ENCODE measurements around the gene JUND.

JUND gene

GRCh38 chr19:18266771-18267686 lies 14.4 kb downstream of the JUND start:
- DNase-seq: no peak

DNA sequence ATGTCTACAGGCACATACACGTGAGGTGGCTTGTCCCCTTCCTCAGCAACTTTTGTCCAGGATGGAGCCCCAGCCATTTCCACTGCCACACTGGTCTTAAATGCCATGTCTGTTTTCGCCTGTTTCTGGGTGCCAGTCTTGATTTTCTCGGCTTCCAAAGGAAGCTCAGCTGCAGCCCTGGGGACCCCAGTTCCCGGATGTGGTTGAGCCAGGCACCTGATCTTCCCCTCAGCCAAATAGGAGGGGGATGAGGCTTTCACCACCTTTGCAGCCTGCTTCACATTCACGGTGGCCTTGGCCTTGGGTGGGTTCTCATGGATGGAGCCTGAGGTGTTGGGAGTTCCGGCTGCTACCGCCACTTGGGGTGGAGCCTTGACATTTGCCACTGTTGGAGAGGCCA lies 15.8 kb downstream of the JUND start:
- DNase-seq: no peak

DNA sequence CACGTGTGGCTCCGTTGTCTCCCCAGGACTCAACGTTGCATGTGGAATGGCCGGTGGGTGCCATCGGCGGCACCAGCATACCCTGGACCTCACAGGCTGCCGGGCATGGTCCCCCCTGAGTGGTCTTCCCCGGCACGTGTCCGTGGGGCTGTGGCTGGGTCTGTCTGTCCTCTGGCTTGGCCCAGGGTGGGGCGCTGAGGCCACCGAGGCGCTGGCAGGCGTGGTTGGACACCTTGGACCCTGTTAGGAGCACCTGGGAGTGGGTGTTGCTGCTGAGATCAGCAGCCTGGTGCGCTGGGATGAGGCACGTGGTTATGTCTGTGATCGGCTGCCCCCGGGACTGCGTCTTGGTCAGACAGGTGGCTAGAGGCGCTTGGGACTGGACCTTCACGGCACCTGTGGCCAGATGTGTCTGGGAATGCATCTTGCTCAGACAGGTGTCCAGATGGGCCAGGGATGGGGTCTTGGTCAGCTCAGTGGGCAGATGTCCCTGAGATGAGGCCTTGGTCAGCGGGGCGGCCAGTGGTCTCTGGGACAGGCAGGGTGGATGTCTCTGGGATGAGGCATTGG lies 16.4 kb downstream of the JUND start:
- no peak for DNase-seq

- no peak for DNase-seq
Measured at GRCh38 chr19:18264137-18264854, 17.1 kb downstream of the JUND start.

- no peak for DNase-seq
Measured at GRCh38 chr19:18263324-18264136, 17.9 kb downstream of the JUND start.

DNA sequence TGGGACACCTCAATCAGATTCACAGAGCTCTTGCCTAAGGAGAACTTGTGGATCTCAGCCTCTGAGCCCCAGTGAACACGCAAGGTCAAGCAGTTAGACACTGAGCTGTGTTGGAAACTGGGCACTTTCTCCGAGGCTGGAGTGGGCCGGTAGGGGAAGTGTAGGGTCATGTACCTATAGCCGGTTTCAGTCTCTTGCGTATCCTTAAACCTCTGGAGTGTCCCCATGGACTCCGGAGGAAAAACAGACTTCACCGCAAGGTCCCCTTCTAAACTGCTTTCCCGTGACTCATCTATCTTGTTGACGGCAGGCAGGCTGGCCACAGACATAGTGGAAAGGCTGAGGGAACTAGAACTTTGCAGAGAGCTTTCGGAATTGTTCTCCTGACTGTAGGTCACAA lies 18.5 kb downstream of the JUND start:
- no peak for DNase-seq

DNA sequence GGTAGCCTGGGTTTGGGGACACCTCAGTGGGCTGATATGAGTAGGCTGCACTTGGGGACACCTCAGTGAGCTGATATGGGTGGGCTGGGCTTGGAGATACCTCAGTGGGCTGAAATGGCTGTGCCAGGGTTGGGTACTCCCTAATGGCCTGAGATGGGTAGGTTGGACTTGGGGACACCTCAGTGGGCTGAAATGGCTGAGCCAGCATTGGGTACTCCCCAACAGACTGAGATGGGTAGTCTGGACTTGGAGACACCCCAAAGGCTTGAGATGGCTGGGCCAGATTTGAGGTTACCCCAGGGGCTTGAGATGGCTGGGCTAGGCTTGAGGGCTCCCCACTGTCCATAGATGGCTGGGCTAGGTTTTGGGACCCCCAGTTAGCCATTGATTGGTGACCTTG lies 19.3 kb downstream of the JUND start:
- DNase-seq: no peak

- DNase-seq: no peak
Measured at GRCh38 chr19:18261474-18261873, 19.9 kb downstream of the JUND start.

- DNase-seq: no peak
Measured at GRCh38 chr19:18259893-18260292, 21.5 kb downstream of the JUND start.

GRCh38 chr19:18257503-18258470 lies 23.6 kb downstream of the JUND start:
- DNase-seq: no peak

DNA sequence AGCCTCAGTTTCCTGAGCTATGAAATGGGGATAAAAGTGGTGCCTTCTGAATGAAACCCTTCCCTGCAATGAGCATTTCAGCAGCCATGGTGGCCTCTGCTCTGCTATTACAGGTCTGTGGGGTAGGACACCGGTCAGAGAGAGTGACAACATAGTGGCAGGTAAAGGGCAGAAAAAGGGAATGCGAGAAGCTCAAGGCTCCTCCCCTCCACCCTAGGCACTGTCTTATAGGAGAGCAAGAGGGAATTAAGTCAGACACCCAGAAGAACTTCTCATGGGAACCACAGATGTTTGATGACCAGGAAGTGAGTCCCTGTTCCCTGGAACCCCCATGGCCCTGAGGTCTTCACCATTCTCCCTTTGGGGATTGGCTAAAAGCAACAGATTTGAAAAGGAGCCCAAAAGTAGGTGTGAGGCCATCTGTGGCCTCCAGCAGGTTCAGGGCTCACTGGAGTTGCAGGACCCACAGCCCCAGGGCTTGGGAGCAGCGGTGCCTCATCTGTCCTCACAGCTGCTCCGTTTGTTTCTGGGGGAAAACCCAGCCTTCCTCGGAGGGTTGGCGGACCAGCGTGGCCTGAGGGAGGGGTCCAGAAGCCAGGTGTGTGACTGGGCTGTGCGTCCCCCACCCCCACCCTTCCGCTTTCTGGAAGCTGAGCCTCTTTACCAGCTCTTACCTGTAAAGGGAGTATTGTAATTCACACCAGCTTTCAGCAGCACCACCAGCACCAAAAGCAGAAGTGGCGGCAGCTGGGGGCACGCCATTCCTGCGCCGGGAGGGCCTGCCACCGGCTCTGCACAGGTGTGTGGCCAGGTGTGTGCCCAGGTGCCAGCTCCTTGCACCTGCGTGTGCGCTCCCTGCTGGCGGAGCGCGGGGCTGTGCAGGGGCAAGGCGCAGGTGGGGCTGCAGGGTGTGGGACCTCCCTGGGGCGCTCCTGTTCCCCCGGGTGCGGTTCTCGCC lies 26.6 kb downstream of the JUND start:
- no peak for DNase-seq

GRCh38 chr19:18253716-18254115 lies 27.7 kb downstream of the JUND start:
- no peak for DNase-seq

GRCh38 chr19:18253130-18253529 lies 28.3 kb downstream of the JUND start:
- DNase-seq: no peak

GRCh38 chr19:18252370-18252717 lies 29.1 kb downstream of the JUND start:
- no peak for DNase-seq

DNA sequence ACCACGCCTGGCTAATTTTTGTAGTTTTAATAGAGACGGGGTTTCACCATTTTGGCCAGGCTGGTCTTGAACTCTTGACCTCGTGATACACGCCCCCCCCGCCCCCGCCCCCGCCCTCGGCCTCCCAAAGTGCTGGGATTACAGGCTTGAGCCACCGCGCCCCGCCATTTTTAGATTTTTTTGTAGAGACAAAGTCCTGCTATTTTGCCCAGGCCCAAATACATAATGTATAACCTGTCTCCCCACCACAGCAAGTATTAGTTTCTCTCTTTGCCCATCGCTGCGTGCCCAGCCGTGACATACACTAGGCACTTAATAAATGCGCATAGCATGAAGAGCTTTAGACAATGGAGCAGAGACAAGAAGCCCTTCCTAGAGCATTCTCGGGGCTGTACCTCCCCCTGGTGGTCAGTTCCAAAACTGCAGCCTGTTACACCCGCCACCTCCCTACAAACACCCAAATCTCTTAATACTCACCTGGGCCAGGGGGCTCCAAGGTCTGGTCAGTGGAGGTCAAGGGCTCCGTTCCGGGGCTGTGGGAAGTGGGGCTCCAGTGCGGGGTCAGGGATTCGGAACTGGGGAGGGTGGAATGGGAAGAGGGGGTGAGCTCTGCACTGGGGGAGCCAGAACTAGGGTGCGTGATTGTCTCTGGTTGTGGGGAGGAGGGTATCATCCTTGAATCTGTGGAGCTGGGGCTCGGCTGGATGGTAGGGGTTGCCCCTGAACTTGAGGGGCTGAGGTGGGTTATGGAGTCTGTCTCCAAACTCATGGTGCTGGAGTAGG lies 29.6 kb downstream of the JUND start:
- DNase-seq: peak; percentile 24

DNA sequence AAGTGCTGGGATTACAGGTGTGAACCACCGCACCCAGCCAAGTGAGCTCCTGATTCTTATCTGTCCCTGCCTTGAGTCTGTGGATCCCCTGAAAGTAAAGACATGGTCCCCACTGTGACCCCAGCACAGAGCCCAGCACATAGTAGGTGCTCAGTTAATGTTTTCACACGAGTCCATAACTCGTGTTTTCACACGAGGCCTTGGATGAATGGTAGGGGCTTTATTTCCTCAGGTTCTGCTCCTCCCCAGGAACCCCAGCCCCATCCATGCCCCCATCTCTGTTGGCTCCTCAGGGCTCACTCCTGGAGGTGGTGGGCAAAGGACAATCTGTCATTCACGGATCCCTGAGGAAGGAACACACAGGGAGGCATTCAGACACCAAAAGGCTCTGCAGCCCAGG lies 31.6 kb downstream of the JUND start:
- DNase-seq: no peak

GRCh38 chr19:18245297-18245696 lies 36.1 kb downstream of the JUND start:
- DNase-seq: no peak

GRCh38 chr19:18239303-18239702 lies 42.1 kb downstream of the JUND start:
- DNase-seq: no peak

- no peak for DNase-seq
Measured at GRCh38 chr19:18234194-18234593, 47.2 kb downstream of the JUND start.

Data from NCI-H1092 (cell line).